Coronary artery (tissue), 2 donors: ENCODE measurements around the gene ONECUT2.

Experiments used
- DNase-seq: peaks from one replicate; pipeline ENCODE4 v3.0.0-alpha.2; 2017; ENCODE audit warnings: low spot score
- H3K27ac ChIP-seq, 2 donors: fragments of 200-600 bp; sonication (generic); one replicate each; pipeline ENCODE4 v1.5.1; 2016 to 2019
- H3K4me3 ChIP-seq: fragments of 200-600 bp; sonication (generic); 2 replicates; pipeline ENCODE4 v1.5.1; 2016; ENCODE audit warnings: mild to moderate bottlenecking, moderate library complexity
- CTCF ChIP-seq: fragments of 200-600 bp; sonication (generic); IDR thresholded peaks from one replicate; pipeline ENCODE4 v1.5.1; 2019; ENCODE audit warnings: antibody characterized with exemption

ONECUT2 gene

GRCh38 chr18:57461652-57462269 is 26.6 kb downstream of the ONECUT2 start:
- DNase-seq: no peak
- Histone ChIP-seq H3K4me3 (no peak overlapping the region), H3K27ac (no peak overlapping the region)
- TF ChIP-seq CTCF: no peak

GRCh38 chr18:57466307-57466706 is 31.1 kb downstream of the ONECUT2 start:
- Histone ChIP-seq H3K27ac (no peak overlapping the region), H3K4me3 (no peak overlapping the region)
- DNase-seq: no peak
- no peak for TF ChIP-seq CTCF

- no peak for TF ChIP-seq CTCF
- DNase-seq: no peak
- H3K4me3 ChIP-seq: no peak overlapping the region
- no peak overlapping the region for H3K27ac ChIP-seq
Measured at GRCh38 chr18:57466745-57467409, 31.7 kb downstream of the ONECUT2 start.

GRCh38 chr18:57469884-57470283 is 34.7 kb downstream of the ONECUT2 start:
- no peak overlapping the region for H3K27ac ChIP-seq
- no peak overlapping the region for H3K4me3 ChIP-seq
- DNase-seq: no peak
- no peak for TF ChIP-seq CTCF

- H3K4me3 ChIP-seq: no peak overlapping the region
- TF ChIP-seq CTCF: no peak
- DNase-seq: no peak
- no peak overlapping the region for H3K27ac ChIP-seq
Measured at GRCh38 chr18:57475408-57475807, 40.2 kb downstream of the ONECUT2 start.

- TF ChIP-seq CTCF: no peak
- no peak for DNase-seq
- Histone ChIP-seq H3K27ac (no peak overlapping the region), H3K4me3 (no peak overlapping the region)
Measured at GRCh38 chr18:57475903-57476302, 40.7 kb downstream of the ONECUT2 start.

- DNase-seq: no peak
- Histone ChIP-seq H3K27ac (no peak overlapping the region), H3K4me3 (no peak overlapping the region)
- no peak for TF ChIP-seq CTCF
Measured at GRCh38 chr18:57480733-57481132, 45.6 kb downstream of the ONECUT2 start.
